ENCODE results near the gene BMPER.

Gene BMPER

DNA sequence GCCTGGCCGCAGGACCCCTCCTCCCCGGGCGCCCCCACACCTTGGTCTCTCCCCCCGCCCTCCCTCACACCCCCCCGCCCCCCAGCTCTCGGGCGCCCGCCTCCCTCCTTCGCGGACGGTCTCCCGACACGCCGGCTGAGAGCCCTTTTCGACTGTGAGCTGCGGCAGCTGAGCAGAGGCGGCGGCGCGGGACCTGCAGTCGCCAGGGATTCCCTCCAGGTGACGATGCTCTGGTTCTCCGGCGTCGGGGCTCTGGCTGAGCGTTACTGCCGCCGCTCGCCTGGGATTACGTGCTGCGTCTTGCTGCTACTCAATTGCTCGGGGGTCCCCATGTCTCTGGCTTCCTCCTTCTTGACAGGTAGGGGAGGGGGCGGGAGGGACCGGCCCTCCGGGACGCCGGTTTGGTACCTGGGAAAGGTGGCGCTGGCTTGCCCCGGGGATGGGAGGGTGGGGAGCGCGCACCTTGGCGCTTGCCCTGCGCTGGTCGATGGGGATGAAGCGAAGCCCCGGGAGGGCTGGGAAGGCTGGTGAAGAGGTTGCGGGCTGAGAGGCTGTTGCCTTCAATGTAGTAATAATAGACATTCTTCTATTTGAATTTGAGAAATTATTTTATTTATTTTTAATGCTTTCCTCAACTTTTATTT, at the start of gene BMPER:
TSS of gene BMPER (plus strand) at position 151 of the 644 bp plus-strand sequence. CDS start at position 226, 75 bp downstream.
- FAIRE-seq, result no peak

DNA sequence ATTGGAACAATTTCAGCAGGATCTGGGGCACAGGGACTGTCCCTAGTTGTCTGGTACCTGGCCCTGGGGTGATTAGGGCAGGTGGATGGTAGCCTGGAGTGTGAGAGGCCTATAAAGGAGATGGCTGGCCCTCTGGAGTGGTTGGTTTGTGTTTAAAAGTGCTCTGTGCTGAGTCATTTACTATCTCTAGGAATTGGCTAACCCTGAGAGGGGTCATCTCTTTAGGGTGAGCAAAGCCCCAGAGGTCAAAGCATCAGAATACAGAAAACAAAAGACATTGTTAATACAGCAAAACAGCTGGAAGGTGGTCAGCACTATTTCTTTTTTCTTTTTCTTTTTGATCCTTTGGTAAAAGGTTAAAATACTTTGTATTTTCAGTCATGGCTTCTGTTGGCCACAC, 43.4 kb upstream of the BMPER start:
- FAIRE-seq, result no peak

DNA sequence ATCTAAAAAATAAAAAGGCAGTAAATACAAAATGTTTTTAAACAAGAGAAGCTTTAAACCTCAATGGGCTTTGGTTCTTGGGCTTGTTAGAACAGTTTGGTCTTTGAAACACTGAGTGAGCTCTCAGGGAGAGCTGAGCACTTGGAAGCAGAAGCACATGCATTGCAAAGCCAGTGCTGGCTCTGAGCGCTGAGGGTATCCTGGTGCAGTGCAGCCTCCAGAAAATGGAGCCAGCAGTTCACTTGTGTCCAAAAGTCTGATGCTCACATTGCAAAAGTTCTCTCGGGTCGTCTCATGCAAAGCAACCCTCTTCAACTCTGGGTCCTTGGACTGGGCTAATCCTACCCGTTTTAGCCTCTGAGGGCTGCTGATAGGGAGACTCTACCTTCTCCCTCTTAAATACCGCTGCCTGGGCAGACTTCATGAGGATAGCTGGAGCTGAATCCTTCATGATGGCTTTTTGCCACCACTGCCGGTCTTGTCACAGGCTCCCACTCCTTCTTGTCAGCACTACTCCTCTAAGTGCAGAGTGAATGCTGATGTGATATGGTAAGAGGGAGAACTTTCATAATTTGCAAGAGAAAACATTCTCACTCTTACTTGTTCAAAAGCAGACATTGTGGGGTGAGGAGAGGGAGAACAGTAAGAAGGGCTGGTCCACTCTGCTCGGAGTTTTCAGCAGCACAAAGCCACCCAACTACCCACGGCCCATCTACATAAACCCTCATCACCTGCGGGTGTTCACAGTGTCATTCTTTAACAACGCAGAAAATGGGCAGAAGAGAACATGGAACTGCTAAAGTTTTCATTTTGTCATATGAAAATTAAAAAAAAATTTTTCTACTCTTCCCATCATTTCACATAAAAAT, 42.2 kb upstream of the BMPER start:
- no peak for FAIRE-seq

DNA sequence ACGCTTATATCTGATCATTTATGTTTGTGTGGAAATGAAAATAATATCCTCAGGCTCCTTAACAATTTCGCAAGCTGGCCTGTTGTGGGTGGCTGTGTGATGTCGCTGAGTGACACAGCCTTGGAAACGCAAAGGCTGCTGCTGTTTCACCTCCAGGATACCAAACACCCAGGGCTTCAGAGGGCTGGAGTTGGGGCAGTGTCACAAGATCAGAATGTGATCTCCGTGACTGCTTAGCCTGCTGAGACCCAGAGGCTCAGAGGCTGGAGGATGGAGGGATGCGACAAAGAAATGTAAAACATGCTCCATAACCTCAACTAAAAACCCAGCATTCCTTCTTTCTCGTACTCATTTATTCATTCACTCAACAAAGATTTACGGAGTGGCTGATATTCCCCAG, 37.2 kb upstream of the BMPER start:
- FAIRE-seq, result no peak

DNA sequence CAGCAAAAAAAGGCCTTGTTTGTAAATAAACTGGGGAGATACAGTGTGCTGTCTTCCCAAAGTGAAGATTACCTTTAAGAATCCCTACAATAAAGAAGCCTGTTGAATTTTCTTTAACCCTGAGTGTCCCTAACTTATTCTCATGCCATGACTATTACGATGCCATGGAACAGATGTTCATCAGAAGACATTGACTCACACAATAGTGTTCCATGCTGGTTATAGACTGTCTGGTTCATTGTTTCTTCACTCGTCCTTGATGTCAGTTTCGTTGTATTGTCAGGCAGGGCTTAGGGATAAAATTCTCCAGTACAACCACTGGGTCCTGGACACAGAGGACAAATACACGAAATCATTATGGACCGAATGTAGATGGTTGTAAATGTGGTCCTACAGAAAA, 36.2 kb upstream of the BMPER start:
- FAIRE-seq, result no peak

DNA sequence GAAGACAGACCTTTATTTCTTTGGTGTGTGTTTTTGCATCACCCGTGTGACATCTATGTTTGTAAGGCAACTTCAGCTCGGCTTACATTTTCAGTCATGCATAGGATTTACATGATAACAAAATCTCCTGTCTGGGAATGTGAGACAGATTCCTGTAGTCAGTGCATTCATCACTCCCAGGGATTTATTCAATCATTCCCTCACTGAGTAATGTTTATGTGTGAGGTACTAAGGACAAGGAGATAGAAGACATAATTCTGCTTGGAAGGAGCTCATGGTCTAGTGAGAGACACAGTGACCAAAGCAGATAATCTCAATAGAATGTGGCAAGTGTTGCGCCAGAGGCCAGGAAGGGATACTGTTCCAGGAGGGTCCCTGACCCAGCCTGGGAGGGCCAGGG, 35.2 kb upstream of the BMPER start:
- FAIRE-seq, result no peak

DNA sequence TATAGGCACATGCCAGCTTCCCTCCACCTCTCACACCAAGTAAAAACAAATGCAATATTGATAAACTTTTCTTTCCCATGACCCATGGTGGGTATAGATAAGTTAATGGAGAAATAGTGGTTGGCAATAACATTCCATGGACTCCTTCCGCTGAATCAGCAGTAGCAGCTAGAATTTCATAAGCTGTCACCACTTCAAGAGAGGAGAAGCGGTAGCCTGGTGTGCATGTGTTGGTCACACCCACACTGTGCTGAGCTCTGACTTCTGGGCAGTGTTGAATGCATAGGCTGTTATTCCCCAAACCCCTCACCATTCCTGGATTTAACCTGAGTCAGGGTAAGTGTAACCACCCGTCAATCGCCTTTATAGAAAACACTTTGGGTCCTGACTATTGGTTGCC, 32.5 kb upstream of the BMPER start:
- FAIRE-seq, result no peak

DNA sequence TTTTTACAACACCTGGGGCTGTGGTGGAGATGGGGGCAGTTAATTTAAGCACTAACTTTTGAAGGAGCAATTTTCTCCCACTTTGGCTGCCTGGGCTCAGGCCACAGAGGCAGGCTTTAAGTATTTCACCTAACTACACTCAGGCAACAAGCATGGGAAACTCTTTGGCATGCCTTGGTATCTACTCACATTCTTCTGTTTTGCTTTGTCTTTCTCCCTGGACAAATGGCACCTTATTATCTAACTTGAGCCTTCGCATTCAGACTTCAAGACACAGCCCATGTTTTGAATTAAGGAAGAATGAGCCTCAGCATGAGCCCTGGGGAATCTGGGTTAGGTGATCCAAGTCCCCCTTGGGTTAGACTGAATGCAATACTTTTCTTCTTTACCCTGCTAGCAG, 31.8 kb upstream of the BMPER start:
- FAIRE-seq, result no peak

DNA sequence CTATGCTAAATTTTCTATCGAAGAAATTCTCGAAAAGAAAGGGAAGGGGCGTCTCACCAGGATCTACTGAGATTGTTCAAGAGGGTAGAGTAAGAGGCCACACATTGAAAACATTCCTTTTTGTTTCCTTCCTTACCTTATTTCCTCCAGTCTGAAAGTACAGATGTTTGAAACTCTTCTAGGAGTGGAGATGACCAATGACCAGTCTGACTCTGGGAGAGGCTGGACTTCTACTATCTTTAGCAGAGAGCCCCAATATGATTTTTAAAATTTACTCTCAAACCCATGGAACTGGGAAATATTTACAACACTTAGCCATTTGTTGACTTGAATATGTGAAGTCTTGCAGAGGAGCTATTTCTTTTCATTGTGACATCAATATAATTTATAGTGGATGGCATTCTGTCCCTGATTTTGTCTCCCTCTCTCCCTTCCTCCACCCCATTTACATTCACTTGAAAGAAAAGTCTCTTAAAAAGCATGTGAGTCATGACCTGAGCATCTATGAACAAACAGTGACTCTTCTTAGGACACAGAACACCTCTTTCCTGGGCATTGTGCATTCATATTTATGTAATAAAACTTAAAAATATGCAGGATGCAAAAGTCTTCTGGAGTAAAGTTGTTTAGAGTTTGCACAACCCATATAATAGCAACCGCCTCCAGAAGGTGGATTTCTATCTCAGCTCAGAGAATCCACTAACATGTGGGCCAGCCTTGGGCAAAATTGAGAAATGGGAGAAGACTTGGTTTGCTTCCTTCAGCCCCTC, 31.2 kb upstream of the BMPER start:
- no peak for FAIRE-seq

DNA sequence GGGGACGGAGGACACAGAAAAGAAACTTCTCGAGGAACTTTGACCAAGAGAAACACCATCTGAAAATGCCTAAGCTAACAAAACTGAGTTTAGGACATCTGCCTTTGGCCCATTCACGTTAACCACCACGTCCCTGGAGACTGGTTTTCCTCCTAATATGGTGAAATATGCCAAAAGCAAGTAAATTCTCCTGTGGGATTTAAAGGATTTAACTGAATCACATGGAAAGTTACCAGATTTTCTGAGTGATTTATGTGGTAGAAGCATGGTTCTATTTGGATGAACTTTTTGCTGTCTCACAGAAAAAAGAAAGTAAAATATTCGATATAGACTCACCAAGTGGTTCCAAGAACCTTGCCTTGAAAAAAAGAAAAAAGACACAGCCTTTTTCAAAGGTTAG, 30.4 kb upstream of the BMPER start:
- no peak for FAIRE-seq

DNA sequence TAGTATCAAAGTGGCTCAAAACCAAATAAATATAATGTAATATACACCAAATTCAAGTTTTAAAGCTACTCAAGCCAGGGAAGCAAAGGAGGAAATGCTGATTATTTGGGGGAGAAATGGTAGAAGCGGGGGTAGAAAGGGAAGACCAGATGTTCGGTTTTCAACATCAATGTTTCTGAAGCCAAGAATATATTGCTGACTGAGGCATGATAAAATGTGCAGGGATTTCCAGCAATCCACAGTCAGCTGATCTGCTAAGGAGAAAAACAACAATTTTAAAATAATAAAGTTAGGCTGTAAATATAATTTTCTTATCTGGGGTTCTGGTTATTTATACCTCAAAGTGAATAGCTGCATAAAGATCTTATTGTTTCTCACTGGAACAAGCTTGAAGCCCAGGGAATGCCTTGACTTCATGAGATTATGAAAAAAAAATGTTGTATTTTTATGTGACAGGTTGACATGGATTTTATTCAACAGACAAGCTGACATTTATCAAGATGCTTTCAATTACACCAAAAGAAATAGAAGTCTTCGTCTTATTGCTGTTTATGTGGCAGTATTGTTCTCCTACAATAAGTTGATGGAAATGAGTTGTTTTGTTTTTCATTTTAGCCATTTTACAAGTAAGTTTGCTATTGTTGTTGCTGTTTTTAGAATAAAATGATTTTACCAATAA, 28.6 kb upstream of the BMPER start:
- FAIRE-seq, result no peak

DNA sequence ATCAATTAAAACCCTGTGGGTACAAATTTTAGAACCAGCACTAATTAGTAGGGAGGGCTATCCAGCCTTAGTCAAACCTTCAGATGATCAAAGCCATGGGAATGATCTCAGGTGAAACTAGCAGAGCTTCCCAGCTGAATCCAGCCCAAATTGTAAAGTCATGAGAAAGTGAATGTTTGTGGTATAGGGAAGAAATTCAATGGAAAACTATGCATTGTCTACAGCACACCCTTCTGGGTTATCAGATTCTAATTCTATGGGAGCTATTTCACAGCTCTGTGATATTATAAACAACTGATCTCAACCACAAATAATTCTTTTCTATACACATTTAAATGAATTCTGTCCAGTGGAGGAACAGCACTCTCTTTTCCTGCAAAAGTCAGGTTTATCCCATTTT, 24.6 kb upstream of the BMPER start:
- no peak for FAIRE-seq

DNA sequence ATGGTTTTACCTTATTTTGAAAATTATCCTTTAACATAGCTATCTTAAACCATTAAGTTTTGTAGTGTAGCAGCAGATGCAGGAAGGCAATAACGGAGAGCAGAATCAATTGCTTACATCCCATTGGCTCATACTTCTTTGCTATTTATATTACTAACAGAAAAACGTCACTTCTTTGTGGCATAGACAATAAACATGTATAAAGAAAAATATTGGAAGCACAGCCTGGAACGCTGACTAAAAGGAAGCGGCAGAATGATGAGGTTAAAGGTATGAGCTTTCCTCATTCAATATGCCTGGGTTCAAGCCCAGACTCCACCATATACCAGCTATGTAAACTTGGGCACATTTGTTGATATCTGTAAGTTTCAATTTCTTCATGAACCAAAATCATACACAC, 24.0 kb upstream of the BMPER start:
- FAIRE-seq, result no peak

DNA sequence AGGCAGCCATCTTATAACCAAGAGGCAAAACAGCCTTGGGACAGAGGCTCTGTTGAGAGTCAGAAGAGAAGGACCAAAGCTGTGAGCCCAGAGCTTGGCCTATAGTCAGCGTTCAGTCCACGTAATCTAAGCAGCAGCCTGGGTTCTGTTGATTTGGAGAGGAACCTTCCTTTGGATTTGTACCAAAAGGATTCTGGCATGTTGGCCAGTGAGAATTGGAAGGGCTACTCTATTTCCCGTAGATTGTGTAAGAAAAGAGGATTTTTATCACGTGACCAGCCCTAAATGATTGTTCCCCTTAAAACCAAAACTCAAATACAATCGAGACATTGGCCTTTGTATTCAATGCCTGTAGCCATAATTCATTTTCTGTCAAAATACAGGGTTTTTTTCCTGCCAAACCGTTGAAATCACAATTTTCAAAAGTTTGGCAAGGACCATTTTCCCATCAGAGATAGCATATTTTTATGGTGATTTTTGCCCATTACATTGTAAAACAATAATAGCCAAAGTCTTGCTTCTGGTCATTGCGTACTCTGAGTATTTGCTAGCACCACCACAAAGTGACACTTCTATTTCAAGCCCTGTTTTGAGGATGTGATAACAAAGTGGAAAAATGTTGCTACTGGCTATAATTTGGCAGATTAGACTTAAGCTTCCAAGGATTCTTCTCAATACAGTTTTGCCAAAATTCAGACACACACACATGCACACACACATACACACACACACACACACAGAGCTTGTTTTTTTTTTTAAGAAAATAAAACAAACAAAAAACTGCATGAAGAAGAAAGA, 23.1 kb upstream of the BMPER start:
- FAIRE-seq, result no peak

DNA sequence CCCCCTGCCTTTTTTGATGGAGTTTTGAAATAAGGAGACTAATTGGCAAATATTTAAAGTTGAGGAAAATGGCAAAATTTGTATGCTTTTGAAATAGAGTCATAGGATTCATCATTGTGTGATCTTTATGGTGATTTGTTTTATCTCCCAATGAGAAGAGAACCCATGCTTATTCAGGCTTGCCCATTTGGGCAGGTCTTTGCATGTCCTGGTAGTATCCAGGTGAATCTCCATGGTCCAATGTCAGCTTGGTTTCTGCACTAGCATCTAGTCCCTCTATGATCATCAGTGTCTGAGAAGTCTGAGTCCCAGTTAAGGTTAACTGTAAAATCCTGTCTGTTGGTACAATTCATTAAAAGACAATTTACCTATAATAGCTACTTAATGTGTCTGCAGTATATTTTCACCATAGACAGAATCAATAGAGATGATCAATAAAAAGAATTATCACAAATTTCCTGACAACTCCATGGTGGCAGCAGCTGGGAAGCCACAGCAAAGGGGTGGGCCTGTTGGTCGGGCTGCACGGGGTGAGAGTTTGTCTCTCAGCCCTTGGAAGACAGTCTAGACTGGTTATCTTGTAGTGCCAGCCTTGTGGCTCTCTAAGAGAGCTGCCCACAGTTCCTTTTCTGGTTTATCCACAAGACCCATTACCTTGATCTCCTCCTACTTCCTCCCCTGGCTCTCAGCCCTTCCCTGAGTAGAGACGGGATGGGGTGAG, 22.2 kb upstream of the BMPER start:
- FAIRE-seq, result no peak

DNA sequence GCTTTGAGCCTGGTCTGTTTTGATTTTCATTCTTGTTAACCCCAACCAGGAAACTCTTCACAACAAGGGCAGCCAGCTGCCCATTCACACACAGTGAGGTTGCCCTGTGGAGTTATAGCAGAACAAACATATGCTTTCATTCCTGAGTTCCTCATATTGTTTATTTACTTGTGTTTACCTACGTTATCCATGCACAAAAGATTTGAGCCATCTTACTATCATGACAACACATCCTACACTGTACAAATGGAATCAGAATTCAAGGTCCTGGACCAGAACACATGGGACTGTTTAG, 21.7 kb upstream of the BMPER start:
- FAIRE-seq, result no peak

DNA sequence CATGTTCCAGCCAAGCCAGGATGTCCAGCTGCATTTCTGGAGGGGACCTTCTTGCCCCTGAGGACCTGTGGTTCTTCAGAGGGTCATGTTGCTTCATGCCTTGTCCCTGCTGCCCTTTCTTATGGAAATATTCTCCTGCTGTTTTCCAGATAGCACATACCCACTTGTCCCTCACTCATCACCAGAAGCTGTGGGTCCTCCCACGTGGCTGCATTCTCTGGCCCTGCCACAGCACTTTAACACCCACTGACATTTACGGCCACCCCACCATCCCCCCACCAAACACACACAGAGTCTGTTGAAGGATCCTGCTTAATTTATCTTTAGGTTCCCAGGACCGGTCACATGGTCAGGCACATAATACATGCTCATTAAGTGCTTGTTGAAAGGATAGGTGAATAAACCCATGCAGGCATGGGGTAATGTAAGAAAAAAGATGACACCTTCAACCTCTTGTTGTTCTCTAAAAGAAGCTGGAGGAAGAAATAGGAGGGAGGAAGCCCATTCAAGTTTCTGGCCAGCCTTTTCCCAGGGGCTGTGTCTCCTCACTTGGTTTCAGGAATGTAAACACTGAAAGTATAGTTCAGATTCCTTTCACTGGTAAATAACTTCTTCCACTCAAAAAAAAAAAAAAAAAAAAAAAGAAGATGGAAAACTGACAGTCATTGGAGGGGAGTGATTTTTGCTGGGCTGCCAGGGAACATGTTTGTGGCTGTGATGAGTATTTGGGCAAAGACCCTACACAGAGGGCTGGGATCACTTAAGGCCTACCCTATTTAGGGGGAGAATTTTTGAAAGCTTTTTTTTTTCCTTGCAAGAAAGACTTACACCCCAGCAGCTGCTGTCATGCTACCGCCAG, 19.8 kb upstream of the BMPER start:
- FAIRE-seq, result no peak

DNA sequence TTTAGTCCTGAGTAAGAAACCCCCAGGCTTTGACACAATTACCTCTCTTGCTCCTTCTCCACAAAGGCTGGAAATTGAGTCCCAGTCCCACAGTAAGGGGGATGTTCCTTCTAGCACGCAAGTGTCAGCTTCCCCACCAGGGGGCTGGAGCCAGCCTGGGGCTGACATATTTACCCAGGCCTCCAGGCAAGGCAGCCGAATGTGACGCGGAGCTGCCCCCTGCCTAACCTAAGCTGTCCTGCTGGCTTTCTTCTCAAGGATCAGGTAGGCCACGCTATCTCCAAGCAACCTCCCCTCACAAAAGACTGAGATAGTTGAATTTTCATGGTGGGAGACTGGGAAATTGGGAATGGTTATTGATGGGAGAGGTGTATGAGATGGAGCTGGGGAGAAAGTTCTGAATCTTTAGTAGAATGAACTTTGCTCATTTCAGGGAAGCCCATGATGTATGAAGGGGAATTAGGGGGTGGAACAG, 19.2 kb upstream of the BMPER start:
- no peak for FAIRE-seq

DNA sequence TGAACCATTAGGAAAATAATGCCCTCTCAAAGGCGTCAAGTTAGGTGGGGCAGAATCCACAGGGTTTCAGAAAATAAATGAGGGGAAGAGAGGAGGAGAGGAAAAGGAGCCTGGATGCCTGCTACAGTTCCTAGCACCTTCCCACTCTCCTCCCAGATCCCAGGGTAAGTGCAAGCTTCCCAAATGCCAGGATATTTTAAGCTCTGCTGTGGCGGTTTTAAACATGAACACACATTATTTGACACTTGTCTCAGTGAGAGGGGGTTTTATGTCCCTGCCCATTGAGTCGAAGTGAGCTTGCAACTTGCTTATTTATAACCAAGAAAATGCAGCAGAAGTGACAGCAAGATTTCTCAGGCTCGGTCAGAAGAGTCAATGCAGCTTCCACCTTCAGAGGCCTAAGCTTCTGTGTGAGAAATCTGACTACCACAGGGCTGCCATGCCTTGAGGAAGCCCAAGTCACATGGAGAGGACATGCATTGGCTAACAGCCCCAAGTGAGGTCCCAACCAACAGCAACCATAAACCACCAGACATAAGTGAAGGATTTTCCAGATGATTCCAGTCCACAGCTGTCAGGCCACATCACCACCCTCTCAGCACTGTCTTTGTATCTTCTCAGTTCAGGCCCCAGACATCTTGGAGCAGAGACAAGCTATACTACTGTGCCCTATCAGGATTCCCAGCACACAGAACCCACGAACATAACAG, 17.9 kb upstream of the BMPER start:
- no peak for FAIRE-seq

DNA sequence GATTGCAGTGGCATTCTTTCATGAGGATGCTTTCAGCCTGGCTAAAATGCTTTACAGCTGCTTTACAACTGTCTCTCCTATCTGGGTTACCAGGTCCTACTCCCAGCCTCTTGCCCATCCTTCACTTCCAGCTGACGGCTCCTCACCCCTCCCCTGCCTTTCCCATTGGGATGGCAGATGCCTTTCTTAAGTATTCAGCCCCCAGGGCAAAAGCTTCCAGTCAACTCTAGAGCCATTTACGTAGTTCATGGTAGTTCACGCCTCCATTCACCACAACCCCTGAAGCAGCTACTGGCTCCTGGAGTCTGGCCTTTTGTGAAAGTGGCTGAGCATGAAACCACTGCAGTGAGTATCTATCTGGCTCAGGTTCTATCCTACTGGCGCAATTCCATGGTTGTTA, 17.2 kb upstream of the BMPER start:
- FAIRE-seq, result no peak

Measured in colon (tissue), 2 donors.